ENCODE data around the gene ACOD1.
A peak's percentile ranks its signal among the peaks of the same experiment; 100 is the strongest.

The ACOD1 gene

GRCh38 chr13:76992548-76993001 lies 44.3 kb downstream of the ACOD1 start:
- peak; percentile 14 for DNase-seq

- DNase-seq: no peak
These were observed 44.7 kb downstream of the ACOD1 start for GRCh38 chr13:76993021-76993420.

GRCh38 chr13:76993473-76993872 lies 45.2 kb downstream of the ACOD1 start:
- no peak for DNase-seq

GRCh38 chr13:76994281-76994680 lies 46.0 kb downstream of the ACOD1 start:
- no peak for DNase-seq

GRCh38 chr13:77000475-77000874 lies 52.2 kb downstream of the ACOD1 start:
- no peak for DNase-seq

GRCh38 chr13:77001540-77001939 lies 53.2 kb downstream of the ACOD1 start:
- DNase-seq: no peak

GRCh38 chr13:77001963-77002587 lies 53.8 kb downstream of the ACOD1 start:
- no peak for DNase-seq

- DNase-seq: no peak
These were observed 54.4 kb downstream of the ACOD1 start for GRCh38 chr13:77002590-77003190.

Data from activated effector memory CD4-positive, alpha-beta T cell treated with Interleukin-2 at 50 U/mL for 16 hours (primary cell).